K562 (cell line): Measurements from ENCODE around the gene HAND2. TPM values are rescaled to one million over a fixed set of nuclear protein-coding genes. Genes with fewer than 3 reads are reported as not detected.
A peak's percentile ranks its signal among the peaks of the same experiment; 100 is the strongest.

Experiments
- ATAC-seq: fragments of 200-7000 bp; cut with Tn5 transposase; 3 replicates; pipeline ENCODE4 v1.9.1; 2020; ENCODE audit warnings: moderate library complexity
- BruUV-seq: library from RNA; stranded (reverse); fragments of 400-500 nt; replicated peaks from 2 replicates; lab custom pipeline; 2021; lab: Mats Ljungman, UMichigan
- CTCF ChIA-PET: fragments of 300-600 bp; formaldehyde crosslinking; extraction: SDS; loops from one replicate; lab custom pipeline; 2021; ENCODE audit warnings: low intra/inter-chr PET ratio; lab: Yijun Ruan, JAX
- POLR2A ChIA-PET: fragments of 300-600, 350-650 bp; sonication (Branson Sonifier 250); formaldehyde crosslinking; extraction: SDS; loops from one replicate; lab custom pipeline; 2021; ENCODE audit warnings: antibody characterized with exemption, inconsistent platforms; lab: Yijun Ruan, JAX
- DNase-seq, 4 experiments: peaks; one replicate each; pipeline versions ENCODE4 v3.0.0 to v3.0.0-alpha.2; 2011 to 2018; ENCODE audit warnings: low spot score in 3 of 4, mixed read lengths in 3 of 4; ENCODE audit errors: extremely low read depth in 1 of 4
- FAIRE-seq: peaks from 2 replicates; lab custom pipeline; 2011; peaks lifted over from hg19 to GRCh38; lab: Jason Lieb, UNC
- H2AFZ ChIP-seq: 2 replicates; pipeline ENCODE4 v1.6.0; 2011; ENCODE audit warnings: low read depth, low read length, control low read depth, inconsistent platforms
- H3K27ac ChIP-seq: fragments of 200-600 bp; 3 replicates; pipeline ENCODE4 v1.8.0; 2011; ENCODE audit warnings: low read depth, mild to moderate bottlenecking, control low read depth, inconsistent platforms, low read length, moderate library complexity, mixed read lengths; ENCODE audit errors: extremely low read depth
- H3K27me3 ChIP-seq, 2 experiments: fragments of 300-600 bp in 1 of 2; 2 replicates in 1 of 2; 3 replicates in 1 of 2; pipeline versions ENCODE4 v1.6.0 to v1.8.0; 2011; ENCODE audit warnings: inconsistent platforms in 2 of 2, low read length in 2 of 2, mild to moderate bottlenecking in 1 of 2, mixed read lengths in 1 of 2, moderate library complexity in 1 of 2; ENCODE audit not compliant: control insufficient read depth in 2 of 2, insufficient read depth in 2 of 2
- H3K36me3 ChIP-seq: fragments of 300-600 bp; 3 replicates; pipeline ENCODE4 v1.8.0; 2011; ENCODE audit warnings: mild to moderate bottlenecking, low read length, inconsistent platforms; ENCODE audit not compliant: control insufficient read depth, insufficient read depth
- H3K4me1 ChIP-seq, 2 experiments: fragments of 200-600 bp in 1 of 2; replicated peaks in 1 of 2; 2 replicates in 1 of 2; 3 replicates in 1 of 2; pipeline versions ENCODE4 v1.5.1 to v1.8.0; 2011; ENCODE audit warnings: inconsistent platforms in 2 of 2, low read length in 2 of 2, mild to moderate bottlenecking in 1 of 2, mixed read lengths in 1 of 2, moderate library complexity in 1 of 2; ENCODE audit not compliant: control insufficient read depth in 2 of 2, insufficient read depth in 2 of 2
- H3K4me2 ChIP-seq: 2 replicates; pipeline ENCODE4 v1.6.1; 2011; ENCODE audit warnings: low read length, control low read depth, inconsistent platforms, mixed read lengths; ENCODE audit not compliant: insufficient read depth
- H3K4me3 ChIP-seq: fragments of 200-600 bp; sonication (generic), shearing (Covaris generic); 2 replicates; pipeline ENCODE4 v1.5.1; 2016; ENCODE audit warnings: control low read depth, inconsistent platforms
- H3K79me2 ChIP-seq: fragments of 200-600 bp; 3 replicates; pipeline ENCODE4 v1.8.0; 2011; ENCODE audit warnings: low read length, inconsistent platforms; ENCODE audit not compliant: control insufficient read depth, insufficient read depth
- H3K9ac ChIP-seq, 2 experiments: 2 replicates each; pipeline versions ENCODE4 v1.6.0 to v1.6.1; 2011; ENCODE audit warnings: low read depth in 2 of 2, low read length in 2 of 2, control low read depth in 1 of 2, inconsistent platforms in 1 of 2, mild to moderate bottlenecking in 1 of 2, mixed read lengths in 1 of 2; ENCODE audit not compliant: insufficient read depth in 1 of 2
- H3K9me1 ChIP-seq: one replicate; pipeline ENCODE4 v1.6.0; 2011; ENCODE audit warnings: inconsistent platforms, mild to moderate bottlenecking, low read length, moderate library complexity; ENCODE audit not compliant: control insufficient read depth, insufficient read depth
- H3K9me3 ChIP-seq: replicated peaks from 2 replicates; pipeline ENCODE4 v1.5.1; 2011; ENCODE audit warnings: low read depth, low read length, inconsistent platforms; ENCODE audit not compliant: control insufficient read depth, insufficient read depth
- H4K20me1 ChIP-seq: replicated peaks from 2 replicates; pipeline ENCODE4 v1.6.1; 2011; ENCODE audit warnings: low read length, inconsistent platforms, mixed read lengths; ENCODE audit not compliant: control insufficient read depth, insufficient read depth
- CBFA2T3 ChIP-seq: fragments of 450-650 bp; IDR thresholded peaks from 2 replicates; pipeline ENCODE4 v1.6.1; 2017
- CBX5 ChIP-seq: IDR thresholded peaks from 2 replicates; pipeline ENCODE4 v1.6.1; 2014; ENCODE audit warnings: low read depth, borderline replicate concordance
- HMBOX1 ChIP-seq: sonication (generic); IDR thresholded peaks from 2 replicates; pipeline ENCODE4 v1.6.1; 2016
- MXD1 ChIP-seq: fragments of 250-450 bp; sonication (Bioruptor Pico); IDR thresholded peaks from 2 replicates; pipeline ENCODE4 v1.8.0; 2021; ENCODE audit warnings: borderline replicate concordance, mild to moderate bottlenecking, moderate library complexity; ENCODE audit not compliant: poor library complexity, severe bottlenecking
- NCOA1 ChIP-seq: fragments of 450-650 bp; IDR thresholded peaks from 2 replicates; pipeline ENCODE4 v1.6.1; 2016; ENCODE audit warnings: low read depth
- RBM22 ChIP-seq: fragments of 200-400 bp; formaldehyde crosslinking; IDR thresholded peaks from 2 replicates; pipeline ENCODE4 v1.6.1; 2018; ENCODE audit warnings: low read length, low read depth; ENCODE audit not compliant: poor library complexity, severe bottlenecking
- SPI1 ChIP-seq: IDR thresholded peaks from 2 replicates; pipeline ENCODE4 v1.6.1; 2011; ENCODE audit warnings: low read depth, low read length, control low read depth, borderline replicate concordance
- TAL1 ChIP-seq: fragments of 450-650 bp; IDR thresholded peaks from 2 replicates; pipeline ENCODE4 v1.6.1; 2016; ENCODE audit warnings: mild to moderate bottlenecking
- TEAD4 ChIP-seq, 2 experiments: sonication (generic) in 1 of 2; formaldehyde crosslinking in 1 of 2; IDR thresholded peaks; 2 replicates each; pipeline versions ENCODE4 v1.6.1 to v1.8.0; 2012 to 2022; ENCODE audit warnings: borderline replicate concordance in 1 of 2, inconsistent platforms in 1 of 2, low read length in 1 of 2, mild to moderate bottlenecking in 1 of 2, missing genetic modification reagents in 1 of 2
- TRIM24 ChIP-seq, 2 experiments: fragments of 450-650 bp; IDR thresholded peaks; 2 replicates each; pipeline ENCODE4 v1.6.1; 2016
- TSHZ1 ChIP-seq: fragments of 250-450 bp; sonication (Bioruptor Pico); IDR thresholded peaks from 2 replicates; pipeline ENCODE4 v1.4.0; 2020; ENCODE audit warnings: mild to moderate bottlenecking, moderate library complexity
- ZNF589 ChIP-seq: fragments of 200-800 bp; sonication (Bioruptor generic); IDR thresholded peaks from 2 replicates; pipeline ENCODE4 v1.6.1; 2016; ENCODE audit warnings: low read depth, missing genetic modification characterization, missing compliant biosample characterization
- WGBS: fragments of 100-300 bp; shearing (Covaris generic); methylation state at CpG from one replicate; pipeline ENCODE4 v1.1.6; 2016; ENCODE audit warnings: low coverage, mixed read lengths; ENCODE audit not compliant: insufficient coverage; ENCODE audit errors: missing lambda C conversion rate; 5-methylcytosine and 5-hydroxymethylcytosine counted together
- in situ Hi-C: fragments of 300-500 bp; cut with MboI; formaldehyde crosslinking; loops from 4 replicates; pipeline ENCODE4 v1.15.0; 2018; ENCODE audit warnings: inconsistent platforms, mixed read lengths
- intact Hi-C: fragments of 100-400 bp; cut with micrococcal nuclease; formaldehyde crosslinking; loops from 2 replicates; pipeline ENCODE4 v1.14.2; 2022
- polyA plus RNA-seq, 8 experiments: library from polyadenylated mRNA; depleted of rRNA in 4 of 8; stranded (reverse) in 5 of 8; unstranded in 3 of 8; fragments of >200 nt; fragmentation: Nextera tagmentation in 2 of 8; fragmentation: Illumina TruSeq in 1 of 8; extraction: Ambion mirVana in 2 of 8; extraction: Trizol in 1 of 8; gene quantifications; 2 replicates each; pipeline versions ENCODE4 v1.2.1 to v1.2.3, GENCODE V29; 2011 to 2014; ENCODE audit warnings: inconsistent platforms in 1 of 8, missing spikeins in 1 of 8
- total RNA-seq, 7 experiments: library from RNA; depleted of rRNA in 6 of 7; stranded (reverse); fragments of >200 nt in 6 of 7; fragmentation: Illumina TruSeq in 2 of 7; extraction: Trizol in 2 of 7; gene quantifications; 2 replicates each; pipeline versions ENCODE4 v1.2.1 to v1.2.3, GENCODE V29; 2011 to 2021; ENCODE audit warnings: low replicate concordance in 1 of 7

The HAND2 gene
- total and polyA plus RNA-seq, 9 of the 15 experiments (the other 6 are each of a cell fraction or from before 2014, with no cell fraction given), result 1.7 to 12.8 (median 4.9) TPM

- H3K4me3 ChIP-seq, result peak overlapping the region; percentile 51; the same call in 1 of the 2 replicates
- no peak for FAIRE-seq
- no peak overlapping the region; the same call in 1 of the 2 replicates for H2AFZ ChIP-seq
- ATAC-seq, result peak; percentile 4; the same call in 2 of the 3 replicates
- in situ Hi-C loops (loop anchor here (25.0 kb wide), 1 partner anchor 463 kb away; no protein-coding TSS in a partner anchor), intact Hi-C loops (loop anchor here (5.0 kb wide), 1 partner anchor 63 kb away; no protein-coding TSS in a partner anchor)
- POLR2A ChIA-PET, result no interaction called here
- peak overlapping the region; percentile 51 for H3K4me2 ChIP-seq
- no peaks in the 10 kb centered on the region for H3K36me3 ChIP-seq
- peaks cover 0 to 40% of the 10 kb centered on the region in 2 experiments; a peak in 4 of 5 replicates for H3K4me1 ChIP-seq
- peak overlapping the region; percentile 24 to 75; a peak in 2 of 4 replicates for H3K9ac ChIP-seq
- peaks cover 35% of the 10 kb centered on the region for H3K79me2 ChIP-seq
- 36% methylated on average over 22 of the region's 25 CpGs for WGBS
- H3K9me3 ChIP-seq, result peaks cover 3% of the 10 kb centered on the region
- H3K9me1 ChIP-seq, result no peaks in the 10 kb centered on the region
- peak in 1 of 4 experiments; percentile 37 for DNase-seq
- H4K20me1 ChIP-seq, result no peaks in the 10 kb centered on the region
- TF ChIP-seq HMBOX1 (0 out of 2 replicates have a peak, but pooled peaks have one; percentile 13), SPI1 (peak; percentile 58), MXD1 (CRISPR knock-in tag) (no peak), ZNF589 (CRISPR knock-in tag) (no peak), TEAD4 (IDR thresholded peaks at IDR 0.05; ENCODE audit: low read length) (peak; percentile 40; the same call in 1 of the 2 replicates), TEAD4 (CRISPR knock-in tag; IDR thresholded peaks at IDR 0.05; ENCODE audit: borderline replicate concordance) (no peak), TRIM24 (IDR thresholded peaks at IDR 0.05) (no peak), CBX5 (no peak), RBM22 (no peak), TAL1 (peak; percentile 11; the same call in 1 of the 2 replicates), TSHZ1 (CRISPR knock-in tag) (no peak), CBFA2T3 (peak; percentile 41; the same call in 1 of the 2 replicates), NCOA1 (no peak)
- peak overlapping the region; percentile 44; the same call in 2 of the 3 replicates for H3K27ac ChIP-seq
- CTCF ChIA-PET, result no interaction called here
- H3K27me3 ChIP-seq, result no peaks in the 10 kb centered on the region
- BruUV-seq, result no TSS peak
Observed at GRCh38 chr4:173524218-173525117, 5.6 kb downstream of the HAND2 start.
